Measurements from ENCODE around the gene HDC.

Gene HDC

GRCh38 chr15:50233192-50233736 is 32.3 kb downstream of the HDC start:
- no peak overlapping the region for H3K27ac ChIP-seq (ENCODE audit: poor library complexity, severe bottlenecking)
- DNase-seq (ENCODE audit: low spot score), result no peak
- TF ChIP-seq, protein P1, sequence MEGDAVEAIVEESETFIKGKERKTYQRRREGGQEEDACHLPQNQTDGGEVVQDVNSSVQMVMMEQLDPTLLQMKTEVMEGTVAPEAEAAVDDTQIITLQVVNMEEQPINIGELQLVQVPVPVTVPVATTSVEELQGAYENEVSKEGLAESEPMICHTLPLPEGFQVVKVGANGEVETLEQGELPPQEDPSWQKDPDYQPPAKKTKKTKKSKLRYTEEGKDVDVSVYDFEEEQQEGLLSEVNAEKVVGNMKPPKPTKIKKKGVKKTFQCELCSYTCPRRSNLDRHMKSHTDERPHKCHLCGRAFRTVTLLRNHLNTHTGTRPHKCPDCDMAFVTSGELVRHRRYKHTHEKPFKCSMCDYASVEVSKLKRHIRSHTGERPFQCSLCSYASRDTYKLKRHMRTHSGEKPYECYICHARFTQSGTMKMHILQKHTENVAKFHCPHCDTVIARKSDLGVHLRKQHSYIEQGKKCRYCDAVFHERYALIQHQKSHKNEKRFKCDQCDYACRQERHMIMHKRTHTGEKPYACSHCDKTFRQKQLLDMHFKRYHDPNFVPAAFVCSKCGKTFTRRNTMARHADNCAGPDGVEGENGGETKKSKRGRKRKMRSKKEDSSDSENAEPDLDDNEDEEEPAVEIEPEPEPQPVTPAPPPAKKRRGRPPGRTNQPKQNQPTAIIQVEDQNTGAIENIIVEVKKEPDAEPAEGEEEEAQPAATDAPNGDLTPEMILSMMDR (IDR thresholded peaks at IDR 0.05; ENCODE audit: poor library complexity, severe bottlenecking), result no peak
- H3K36me3 ChIP-seq (ENCODE audit: low read depth), result no peaks in the 10 kb centered on the region
- no peak overlapping the region for H3K4me3 ChIP-seq (ENCODE audit: severe bottlenecking)
- no peaks in the 10 kb centered on the region for H3K27me3 ChIP-seq (ENCODE audit: insufficient read depth, poor library complexity, severe bottlenecking)
- H3K4me1 ChIP-seq (ENCODE audit: insufficient read depth, poor library complexity, severe bottlenecking), result no peaks in the 10 kb centered on the region
- no peaks in the 10 kb centered on the region for H3K9me3 ChIP-seq (ENCODE audit: severe bottlenecking)
- no peak for ATAC-seq (ENCODE audit: low read depth)

- H3K27ac ChIP-seq (ENCODE audit: poor library complexity, severe bottlenecking), result no peak overlapping the region
- DNase-seq (ENCODE audit: low spot score) (no peak), ATAC-seq (ENCODE audit: low read depth) (no peak)
- no peaks in the 10 kb centered on the region for H3K36me3 ChIP-seq (ENCODE audit: low read depth)
- H3K4me1 ChIP-seq (ENCODE audit: insufficient read depth, poor library complexity, severe bottlenecking), result no peaks in the 10 kb centered on the region
- no peak overlapping the region for H3K4me3 ChIP-seq (ENCODE audit: severe bottlenecking)
- TF ChIP-seq, protein P1 (IDR thresholded peaks at IDR 0.05; ENCODE audit: poor library complexity, severe bottlenecking), result no peak
- no peaks in the 10 kb centered on the region for H3K27me3 ChIP-seq (ENCODE audit: insufficient read depth, poor library complexity, severe bottlenecking)
- no peaks in the 10 kb centered on the region for H3K9me3 ChIP-seq (ENCODE audit: severe bottlenecking)
Observed at GRCh38 chr15:50232791-50233190, 32.7 kb downstream of the HDC start.

DNA sequence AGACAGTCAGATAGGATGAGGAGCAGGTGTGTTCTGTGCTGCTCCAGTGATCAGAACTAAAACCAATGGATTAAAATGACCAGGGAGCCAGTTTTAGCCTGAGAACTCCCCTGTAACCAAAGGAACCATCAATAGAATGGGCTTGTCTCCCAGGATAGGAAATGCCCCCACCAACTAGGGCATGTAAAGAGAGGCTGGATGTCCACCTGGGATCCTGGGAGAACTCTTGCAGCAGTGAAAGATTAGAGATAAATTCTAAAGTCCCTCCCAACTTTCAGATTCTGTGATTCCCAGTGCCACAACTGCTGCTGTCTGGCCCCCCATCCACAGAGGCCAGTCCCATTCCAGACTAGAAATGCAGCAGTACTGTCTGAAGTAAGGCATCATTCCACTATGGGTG is 33.8 kb downstream of the HDC start:
- no peaks in the 10 kb centered on the region for H3K36me3 ChIP-seq (ENCODE audit: low read depth)
- H3K27ac ChIP-seq (ENCODE audit: poor library complexity, severe bottlenecking), result no peak overlapping the region
- TF ChIP-seq, protein P1 (IDR thresholded peaks at IDR 0.05; ENCODE audit: poor library complexity, severe bottlenecking), result no peak

DNA sequence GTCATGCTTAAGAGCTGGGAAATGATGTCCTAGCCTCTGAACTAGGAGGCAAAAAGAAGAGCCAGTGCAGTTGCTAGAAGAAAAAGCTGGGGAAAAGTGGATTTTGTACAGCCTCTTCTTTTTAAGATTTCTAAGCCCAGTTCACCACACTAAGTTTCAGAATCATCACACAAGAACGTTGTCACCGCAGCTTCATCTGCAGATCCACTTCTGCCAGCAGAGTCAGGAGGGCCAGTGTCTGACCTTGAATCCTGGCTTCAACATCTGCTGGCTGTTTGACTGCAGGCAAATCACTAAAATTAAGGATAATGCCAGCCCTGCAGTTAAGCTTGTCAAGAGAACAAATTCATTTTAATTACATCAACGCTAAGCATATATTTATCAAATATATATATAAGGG is 36.2 kb downstream of the HDC start:
- TF ChIP-seq, protein P1 (IDR thresholded peaks at IDR 0.05; ENCODE audit: poor library complexity, severe bottlenecking), result no peak
- Histone ChIP-seq H3K36me3 (ENCODE audit: low read depth) (no peaks in the 10 kb centered on the region), H3K9me3 (ENCODE audit: severe bottlenecking) (no peaks in the 10 kb centered on the region), H3K4me3 (ENCODE audit: severe bottlenecking) (no peak overlapping the region), H3K4me1 (ENCODE audit: insufficient read depth, poor library complexity, severe bottlenecking) (no peaks in the 10 kb centered on the region), H3K27ac (ENCODE audit: poor library complexity, severe bottlenecking) (no peak overlapping the region), H3K27me3 (ENCODE audit: insufficient read depth, poor library complexity, severe bottlenecking) (no peaks in the 10 kb centered on the region)
- no peak for ATAC-seq (ENCODE audit: low read depth)
- DNase-seq (ENCODE audit: low spot score), result no peak

More for the DNA sequence above, 33.8 kb downstream of the HDC start:
- ATAC-seq (ENCODE audit: low read depth) (no peak), DNase-seq (ENCODE audit: low spot score) (no peak)
- Histone ChIP-seq H3K4me3 (ENCODE audit: severe bottlenecking) (no peak overlapping the region), H3K27me3 (ENCODE audit: insufficient read depth, poor library complexity, severe bottlenecking) (no peaks in the 10 kb centered on the region), H3K9me3 (ENCODE audit: severe bottlenecking) (no peaks in the 10 kb centered on the region), H3K4me1 (ENCODE audit: insufficient read depth, poor library complexity, severe bottlenecking) (no peaks in the 10 kb centered on the region)

DNA sequence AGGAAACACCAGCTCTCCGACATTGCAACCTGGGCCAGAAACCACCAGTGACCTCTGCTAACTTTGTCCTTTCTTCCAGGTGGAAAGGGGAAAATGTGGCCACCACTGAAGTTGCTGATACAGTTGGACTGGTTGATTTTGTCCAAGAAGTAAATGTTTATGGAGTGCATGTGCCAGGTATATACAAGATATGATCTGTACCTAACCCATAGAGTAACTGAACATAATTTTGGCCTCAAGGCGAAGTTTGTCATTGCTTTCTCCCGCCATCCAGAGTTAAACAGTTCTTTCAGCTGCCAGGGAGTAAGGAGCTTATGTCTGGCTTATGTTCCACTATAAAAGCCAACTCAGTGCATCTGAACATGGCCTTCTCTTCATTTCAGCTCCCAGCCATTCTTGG is 36.7 kb downstream of the HDC start:
- no peaks in the 10 kb centered on the region for H3K27me3 ChIP-seq (ENCODE audit: insufficient read depth, poor library complexity, severe bottlenecking)
- no peaks in the 10 kb centered on the region for H3K4me1 ChIP-seq (ENCODE audit: insufficient read depth, poor library complexity, severe bottlenecking)
- H3K4me3 ChIP-seq (ENCODE audit: severe bottlenecking), result no peak overlapping the region
- H3K9me3 ChIP-seq (ENCODE audit: severe bottlenecking), result no peaks in the 10 kb centered on the region
- TF ChIP-seq, protein P1 (IDR thresholded peaks at IDR 0.05; ENCODE audit: poor library complexity, severe bottlenecking), result no peak
- no peak for ATAC-seq (ENCODE audit: low read depth)
- H3K27ac ChIP-seq (ENCODE audit: poor library complexity, severe bottlenecking), result no peak overlapping the region
- no peaks in the 10 kb centered on the region for H3K36me3 ChIP-seq (ENCODE audit: low read depth)
- DNase-seq (ENCODE audit: low spot score), result no peak

Data from RWPE2 (cell line).